ENCODE results near the gene TFG. TPM values are rescaled to one million over a fixed set of nuclear protein-coding genes. Genes with fewer than 3 reads are reported as not detected.

TFG gene
- polyA plus RNA-seq, 3 donors from 2014 or later, result 17.4 to 51.3 (median 42.2) TPM

Other genes starting within 250 kb of the TFG start
- under 1 TPM in 1 of 3 donors, not detected in 2; 0.29 TPM for gene TMEM45A, start 216.9 kb upstream of the TFG start, polyA plus RNA-seq
- gene ADGRG7, start 99.9 kb upstream of the TFG start, polyA plus RNA-seq, result not detected